GM12878 (cell line): ENCODE results near the gene PRCD.

Source experiments
- CBX5 ChIP-seq: sonication (generic); IDR thresholded peaks from 2 replicates; pipeline ENCODE4 v1.6.1; 2016; ENCODE audit warnings: low read depth, moderate library complexity, mild to moderate bottlenecking, inconsistent platforms
- EGR1 ChIP-seq, 2 experiments: IDR thresholded peaks; 1 replicate in 1 of 2; 2 replicates in 1 of 2; pipeline ENCODE4 v1.6.1; 2011 to 2012; ENCODE audit warnings: low read depth in 2 of 2, low read length in 2 of 2, borderline replicate concordance in 1 of 2, mild to moderate bottlenecking in 1 of 2, moderate library complexity in 1 of 2
- MYC ChIP-seq: IDR thresholded peaks from 2 replicates; pipeline ENCODE4 v1.6.1; 2011; ENCODE audit warnings: mild to moderate bottlenecking, low read length, moderate library complexity, inconsistent platforms; ENCODE audit not compliant: insufficient read depth, insufficient replicate concordance, insufficient read length, severe bottlenecking
- POLR2AphosphoS5 ChIP-seq: IDR thresholded peaks from 2 replicates; pipeline ENCODE4 v1.6.1; 2011; ENCODE audit warnings: mild to moderate bottlenecking, low read length, inconsistent platforms
- RAD21 ChIP-seq: IDR thresholded peaks from 2 replicates; pipeline ENCODE4 v1.6.1; 2011; ENCODE audit warnings: mild to moderate bottlenecking, low read depth, low read length, moderate library complexity; ENCODE audit not compliant: insufficient read depth
- RBBP5 ChIP-seq: fragments of 200-600 bp; sonication (generic); conservative IDR thresholded peaks from 2 replicates; pipeline ENCODE4 v1.6.1; 2016
- SPI1 ChIP-seq: IDR thresholded peaks from 2 replicates; pipeline ENCODE4 v1.6.1; 2011; ENCODE audit warnings: low read depth, mild to moderate bottlenecking, low read length, moderate library complexity, borderline replicate concordance; ENCODE audit not compliant: insufficient read depth
- SREBF2 ChIP-seq: IDR thresholded peaks from 2 replicates; pipeline ENCODE4 v1.6.1; 2012; ENCODE audit warnings: mild to moderate bottlenecking, low read length
- SRF ChIP-seq, 2 experiments: IDR thresholded peaks; 2 replicates each; pipeline ENCODE4 v1.6.1; 2011; ENCODE audit warnings: low read depth in 2 of 2, low read length in 2 of 2, mild to moderate bottlenecking in 1 of 2, moderate library complexity in 1 of 2
- YY1 ChIP-seq: IDR thresholded peaks from 2 replicates; pipeline ENCODE4 v1.6.1; 2011; ENCODE audit warnings: low read depth, mild to moderate bottlenecking, low read length
- ZNF622 ChIP-seq: fragments of 450-650 bp; IDR thresholded peaks from 2 replicates; pipeline ENCODE4 v1.6.1; 2017; ENCODE audit warnings: mild to moderate bottlenecking, inconsistent platforms
- TF ChIP-seq, protein P1 (sequence below), 3 experiments: IDR thresholded peaks in 2 of 3; conservative IDR thresholded peaks in 1 of 3; 2 replicates each; pipeline ENCODE4 v1.5.1; 2011; ENCODE audit warnings: low read depth in 3 of 3, low read length in 3 of 3, mild to moderate bottlenecking in 3 of 3, control low read depth in 2 of 3, moderate library complexity in 2 of 3, inconsistent platforms in 1 of 3, mixed read lengths in 1 of 3; ENCODE audit not compliant: control insufficient read depth in 2 of 3, insufficient read depth in 1 of 3; ENCODE audit errors: extremely low read depth in 1 of 3
- TF ChIP-seq, protein P2 (sequence below): fragments of 450-650 bp; IDR thresholded peaks from 2 replicates; pipeline ENCODE4 v1.6.1; 2014; ENCODE audit warnings: mild to moderate bottlenecking

DNA sequence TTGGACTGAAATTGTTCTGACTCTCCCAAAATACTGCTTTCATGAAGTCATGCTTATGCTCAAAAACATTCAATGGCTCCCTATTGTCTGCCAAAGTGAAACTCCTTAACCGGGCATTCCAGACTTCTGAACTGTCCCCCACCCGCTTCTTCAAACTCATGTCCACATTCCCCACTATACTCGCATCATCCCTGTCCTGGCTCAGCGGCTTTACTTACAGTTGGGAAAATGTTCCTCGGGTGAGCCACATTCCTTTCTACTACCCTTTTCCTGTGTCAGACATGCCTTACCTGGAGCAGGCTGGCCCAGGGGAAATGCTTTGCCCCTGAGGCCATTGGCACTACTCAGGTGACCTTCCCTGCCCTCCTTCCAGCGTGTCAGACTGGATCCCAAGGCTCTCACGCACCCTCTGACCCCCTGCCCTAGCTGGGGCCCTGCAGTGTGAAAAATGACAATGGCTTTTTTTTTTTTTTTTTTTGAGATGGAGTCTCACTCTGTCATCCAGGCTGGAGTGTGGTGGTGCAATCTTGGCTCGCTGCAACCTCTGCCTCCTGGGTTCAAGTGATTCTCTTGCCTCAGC, 7.7 kb upstream of the PRCD start:
- TF ChIP-seq RBBP5 (no peak), CBX5 (no peak), SREBF2 (no peak), POLR2AphosphoS5 (no peak), MYC (no peak), SPI1 (no peak), YY1 (no peak), SRF (IDR thresholded peaks at IDR 0.05; ENCODE audit: low read depth in 2 of 2, low read length in 2 of 2) (no peak), RAD21 (no peak), EGR1 (IDR thresholded peaks at IDR 0.05; ENCODE audit: borderline replicate concordance in 1 of 2, low read depth in 2 of 2, low read length in 2 of 2) (no peak), ZNF622 (no peak)
- TF ChIP-seq, protein P1, sequence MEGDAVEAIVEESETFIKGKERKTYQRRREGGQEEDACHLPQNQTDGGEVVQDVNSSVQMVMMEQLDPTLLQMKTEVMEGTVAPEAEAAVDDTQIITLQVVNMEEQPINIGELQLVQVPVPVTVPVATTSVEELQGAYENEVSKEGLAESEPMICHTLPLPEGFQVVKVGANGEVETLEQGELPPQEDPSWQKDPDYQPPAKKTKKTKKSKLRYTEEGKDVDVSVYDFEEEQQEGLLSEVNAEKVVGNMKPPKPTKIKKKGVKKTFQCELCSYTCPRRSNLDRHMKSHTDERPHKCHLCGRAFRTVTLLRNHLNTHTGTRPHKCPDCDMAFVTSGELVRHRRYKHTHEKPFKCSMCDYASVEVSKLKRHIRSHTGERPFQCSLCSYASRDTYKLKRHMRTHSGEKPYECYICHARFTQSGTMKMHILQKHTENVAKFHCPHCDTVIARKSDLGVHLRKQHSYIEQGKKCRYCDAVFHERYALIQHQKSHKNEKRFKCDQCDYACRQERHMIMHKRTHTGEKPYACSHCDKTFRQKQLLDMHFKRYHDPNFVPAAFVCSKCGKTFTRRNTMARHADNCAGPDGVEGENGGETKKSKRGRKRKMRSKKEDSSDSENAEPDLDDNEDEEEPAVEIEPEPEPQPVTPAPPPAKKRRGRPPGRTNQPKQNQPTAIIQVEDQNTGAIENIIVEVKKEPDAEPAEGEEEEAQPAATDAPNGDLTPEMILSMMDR (IDR thresholded peaks at IDR 0.05 in 2 of 3, conservative IDR thresholded peaks at IDR 0.05 in 1 of 3; ENCODE audit: control insufficient read depth in 2 of 3, extremely low read depth in 1 of 3, insufficient read depth in 1 of 3, low read depth in 3 of 3, low read length in 3 of 3) = no peak
- TF ChIP-seq, protein P2, sequence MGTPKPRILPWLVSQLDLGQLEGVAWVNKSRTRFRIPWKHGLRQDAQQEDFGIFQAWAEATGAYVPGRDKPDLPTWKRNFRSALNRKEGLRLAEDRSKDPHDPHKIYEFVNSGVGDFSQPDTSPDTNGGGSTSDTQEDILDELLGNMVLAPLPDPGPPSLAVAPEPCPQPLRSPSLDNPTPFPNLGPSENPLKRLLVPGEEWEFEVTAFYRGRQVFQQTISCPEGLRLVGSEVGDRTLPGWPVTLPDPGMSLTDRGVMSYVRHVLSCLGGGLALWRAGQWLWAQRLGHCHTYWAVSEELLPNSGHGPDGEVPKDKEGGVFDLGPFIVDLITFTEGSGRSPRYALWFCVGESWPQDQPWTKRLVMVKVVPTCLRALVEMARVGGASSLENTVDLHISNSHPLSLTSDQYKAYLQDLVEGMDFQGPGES = no peak
